Prostate gland (tissue), 2 donors: Measurements from ENCODE around the gene TM7SF3. TPM values are rescaled to one million over a fixed set of nuclear protein-coding genes. Genes with fewer than 3 reads are reported as not detected.

Experiments used
- DNase-seq: peaks from one replicate; pipeline ENCODE4 v3.0.0-alpha.2; 2019; ENCODE audit warnings: low spot score
- H3K27ac ChIP-seq, 2 donors: fragments of 200-600 bp; sonication (generic); 2 replicates each; pipeline ENCODE4 v1.5.1; 2017 to 2019
- H3K27me3 ChIP-seq: fragments of 200-600 bp; sonication (generic); replicated peaks from 2 replicates; pipeline ENCODE4 v1.5.1; 2019; ENCODE audit not compliant: insufficient read depth
- H3K36me3 ChIP-seq, 2 donors: fragments of 200-600 bp; sonication (generic); 1 replicate in 1 of 2; 2 replicates in 1 of 2; pipeline versions ENCODE4 v1.5.1 to v1.8.1; 2017 to 2019
- H3K4me1 ChIP-seq: fragments of 200-600 bp; sonication (generic); replicated peaks from 2 replicates; pipeline ENCODE4 v1.5.1; 2019
- H3K4me3 ChIP-seq, 2 donors: fragments of 200-600 bp; sonication (generic); 2 replicates each; pipeline ENCODE4 v1.5.1; 2017 to 2019
- H3K9me3 ChIP-seq: fragments of 200-600 bp; sonication (generic); 2 replicates; pipeline ENCODE4 v1.5.1; 2017
- CTCF ChIP-seq, 4 experiments: fragments of 200-600 bp in 2 of 4; fragments of 450-650 bp in 2 of 4; sonication (generic) in 2 of 4; IDR thresholded peaks; 1 replicate in 3 of 4; 2 replicates in 1 of 4; pipeline ENCODE4 v1.5.1; 2016 to 2019; ENCODE audit warnings: antibody characterized with exemption in 4 of 4, mild to moderate bottlenecking in 2 of 4, moderate library complexity in 2 of 4
- POLR2A ChIP-seq: fragments of 450-650 bp; IDR thresholded peaks from one replicate; pipeline ENCODE4 v1.6.1; 2016; ENCODE audit warnings: antibody characterized with exemption, mild to moderate bottlenecking
- POLR2AphosphoS5 ChIP-seq: sonication (generic); formaldehyde crosslinking; IDR thresholded peaks from one replicate; pipeline ENCODE4 v1.6.1; 2017; ENCODE audit warnings: antibody characterized with exemption
- WGBS: methylation state at CpG from one replicate; pipeline ENCODE4 v1.1.5; 2018; 5-methylcytosine and 5-hydroxymethylcytosine counted together
- intact Hi-C: fragments of 100-400 bp; cut with DNase I; formaldehyde crosslinking; loops from one replicate; pipeline ENCODE4 v1.14.2; 2022
- total RNA-seq, 2 donors: library from RNA; depleted of rRNA; stranded (reverse); fragments of >200 nt; gene quantifications; one replicate each; pipeline ENCODE4 v1.1.0, GENCODE V29; 2016

The TM7SF3 gene
- total RNA-seq, 2 donors from 2014 or later: 94.5 to 132 TPM

- WGBS: 98% methylated on average over 4 of the region's 5 CpGs
- no peaks in the 10 kb centered on the region for H3K27me3 ChIP-seq
- intact Hi-C loops: no loop called here
- H3K36me3 ChIP-seq: no peaks in the 10 kb centered on the region
- DNase-seq: no peak
- TF ChIP-seq POLR2A (no peak), CTCF (IDR thresholded peaks at IDR 0.05) (no peak), POLR2AphosphoS5 (no peak)
- H3K4me1 ChIP-seq: no peaks in the 10 kb centered on the region
- H3K4me3 ChIP-seq: no peak overlapping the region
- H3K27ac ChIP-seq: no peak overlapping the region
- H3K9me3 ChIP-seq: no peaks in the 10 kb centered on the region
Observed at GRCh38 chr12:27002141-27002540, 12.0 kb downstream of the TM7SF3 start.

- intact Hi-C loops: no loop called here
Observed at GRCh38 chr12:27001663-27002062, 12.5 kb downstream of the TM7SF3 start.

DNA sequence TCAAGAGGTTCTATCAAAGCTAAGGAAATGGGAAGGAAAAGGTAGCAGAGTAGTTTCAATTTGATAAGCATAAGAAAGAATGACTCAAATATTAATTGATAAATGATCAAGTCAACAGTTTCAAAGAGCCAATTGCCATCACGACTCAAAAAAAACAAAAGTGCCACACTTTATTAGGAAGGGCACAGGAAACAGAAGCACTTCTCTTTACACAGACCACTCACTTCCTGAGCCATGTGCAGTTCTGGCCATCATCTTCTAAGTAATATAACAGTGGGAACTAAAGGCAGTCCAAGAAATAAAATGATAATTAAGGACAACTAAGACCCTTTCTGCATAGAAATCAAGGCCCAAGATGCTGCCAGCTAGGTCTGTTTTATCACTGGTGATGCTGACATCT is 13.2 kb downstream of the TM7SF3 start:
- H3K27ac ChIP-seq: no peak overlapping the region
- 75% methylated on average over 1 of the region's 1 CpG for WGBS

More at GRCh38 chr12:27001663-27002062, 12.5 kb downstream of the TM7SF3 start:
- H3K4me3 ChIP-seq: no peak overlapping the region
- H3K27ac ChIP-seq: no peak overlapping the region
- WGBS: 88% methylated on average over 5 of the region's 5 CpGs
- H3K9me3 ChIP-seq: no peaks in the 10 kb centered on the region
- no peaks in the 10 kb centered on the region for H3K36me3 ChIP-seq
- TF ChIP-seq POLR2AphosphoS5 (no peak), POLR2A (no peak), CTCF (IDR thresholded peaks at IDR 0.05) (no peak)
- no peaks in the 10 kb centered on the region for H3K4me1 ChIP-seq
- no peaks in the 10 kb centered on the region for H3K27me3 ChIP-seq
- no peak for DNase-seq

GRCh38 chr12:26997003-26997402 is 17.2 kb downstream of the TM7SF3 start:
- TF ChIP-seq POLR2A (no peak), CTCF (IDR thresholded peaks at IDR 0.05) (no peak), POLR2AphosphoS5 (no peak)
- H3K27me3 ChIP-seq: no peaks in the 10 kb centered on the region
- no peaks in the 10 kb centered on the region for H3K4me1 ChIP-seq
- intact Hi-C loops: no loop called here
- no peaks in the 10 kb centered on the region for H3K9me3 ChIP-seq
- H3K36me3 ChIP-seq: no peaks in the 10 kb centered on the region
- H3K4me3 ChIP-seq: no peak overlapping the region
- H3K27ac ChIP-seq: no peak overlapping the region
- WGBS: 94% methylated on average over 2 of the region's 2 CpGs
- no peak for DNase-seq

More for the DNA sequence above, 13.2 kb downstream of the TM7SF3 start:
- no peaks in the 10 kb centered on the region for H3K36me3 ChIP-seq
- no peaks in the 10 kb centered on the region for H3K27me3 ChIP-seq
- DNase-seq: no peak
- TF ChIP-seq POLR2AphosphoS5 (no peak), CTCF (IDR thresholded peaks at IDR 0.05) (no peak), POLR2A (no peak)
- no peak overlapping the region for H3K4me3 ChIP-seq
- intact Hi-C loops: no loop called here
- no peaks in the 10 kb centered on the region for H3K4me1 ChIP-seq
- H3K9me3 ChIP-seq: no peaks in the 10 kb centered on the region

DNA sequence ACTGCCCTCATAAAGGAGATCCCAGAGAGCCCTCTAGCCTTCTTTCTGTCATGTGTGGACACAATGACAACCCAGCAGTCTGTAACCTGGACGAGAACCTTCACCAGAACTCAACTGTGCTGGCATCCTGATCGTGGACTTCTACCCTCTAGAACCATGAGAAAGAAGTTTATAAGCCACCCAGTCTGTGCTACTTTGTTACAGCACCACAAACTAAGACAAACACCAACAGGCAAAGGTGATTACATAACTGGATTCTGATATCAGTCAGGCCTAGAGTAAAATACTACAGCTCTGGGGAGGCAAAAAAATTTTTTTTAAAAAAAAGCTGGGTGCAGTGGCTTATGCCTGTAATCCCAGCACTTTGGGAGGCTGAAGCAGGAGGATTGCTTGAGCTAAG is 18.5 kb downstream of the TM7SF3 start:
- no peaks in the 10 kb centered on the region for H3K9me3 ChIP-seq
- intact Hi-C loops: no loop called here
- H3K4me1 ChIP-seq: no peaks in the 10 kb centered on the region
- H3K27me3 ChIP-seq: no peaks in the 10 kb centered on the region
- no peak overlapping the region for H3K27ac ChIP-seq
- 98% methylated on average over 2 of the region's 2 CpGs for WGBS
- no peaks in the 10 kb centered on the region for H3K36me3 ChIP-seq
- TF ChIP-seq CTCF (IDR thresholded peaks at IDR 0.05) (no peak), POLR2AphosphoS5 (no peak), POLR2A (no peak)
- no peak overlapping the region for H3K4me3 ChIP-seq
- no peak for DNase-seq
